HUES6 (cell line): ENCODE measurements around the gene ASB7.

Experiments used
- H3K27ac ChIP-seq: 2 replicates; pipeline ENCODE4 v1.7.0; 2013; ENCODE audit warnings: low read depth, mild to moderate bottlenecking, low read length, inconsistent platforms
- H3K27me3 ChIP-seq: 2 replicates; pipeline ENCODE4 v1.6.1; 2013; ENCODE audit warnings: low read length; ENCODE audit not compliant: control insufficient read depth, insufficient read depth
- H3K36me3 ChIP-seq: 2 replicates; pipeline ENCODE4 v1.6.1; 2013; ENCODE audit warnings: low read length; ENCODE audit not compliant: control insufficient read depth, insufficient read depth
- H3K4me1 ChIP-seq: 2 replicates; pipeline ENCODE4 v1.6.1; 2013; ENCODE audit warnings: low read length; ENCODE audit not compliant: control insufficient read depth, insufficient read depth
- H3K4me3 ChIP-seq: 2 replicates; pipeline ENCODE4 v1.5.1; 2013; ENCODE audit warnings: low read depth, low read length
- H3K9ac ChIP-seq: one replicate; pipeline ENCODE4 v1.6.1; 2013; ENCODE audit warnings: mild to moderate bottlenecking, low read length
- H3K9me3 ChIP-seq: 2 replicates; pipeline ENCODE4 v1.6.1; 2013; ENCODE audit warnings: low read depth, low read length; ENCODE audit not compliant: control insufficient read depth, insufficient read depth

Gene ASB7

DNA sequence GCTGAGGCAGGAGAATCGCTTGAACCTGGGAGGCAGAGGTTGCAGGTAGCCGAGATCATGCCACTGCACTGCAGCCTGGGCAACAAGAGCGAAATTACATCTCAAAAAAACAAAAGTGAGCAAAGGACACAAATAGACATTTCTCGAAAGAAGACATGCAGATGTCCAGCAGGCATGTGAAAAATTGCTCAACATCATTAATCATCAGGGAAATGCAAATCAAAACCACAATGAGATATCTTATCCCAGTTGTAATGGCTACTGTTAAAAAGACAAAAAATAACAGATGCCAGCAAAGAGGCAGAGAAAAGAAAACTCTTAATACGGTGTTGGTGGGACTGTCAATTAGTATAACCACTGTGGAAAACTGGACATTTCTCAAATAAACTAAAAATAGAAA lies 20.9 kb downstream of the ASB7 start:
- Histone ChIP-seq H3K27me3 (no peaks in the 10 kb centered on the region), H3K36me3 (peaks cover 15% of the 10 kb centered on the region), H3K4me3 (no peak overlapping the region), H3K27ac (no peak overlapping the region), H3K9me3 (no peaks in the 10 kb centered on the region; the same call in 1 of the 2 replicates), H3K4me1 (no peaks in the 10 kb centered on the region), H3K9ac (no peak overlapping the region)

DNA sequence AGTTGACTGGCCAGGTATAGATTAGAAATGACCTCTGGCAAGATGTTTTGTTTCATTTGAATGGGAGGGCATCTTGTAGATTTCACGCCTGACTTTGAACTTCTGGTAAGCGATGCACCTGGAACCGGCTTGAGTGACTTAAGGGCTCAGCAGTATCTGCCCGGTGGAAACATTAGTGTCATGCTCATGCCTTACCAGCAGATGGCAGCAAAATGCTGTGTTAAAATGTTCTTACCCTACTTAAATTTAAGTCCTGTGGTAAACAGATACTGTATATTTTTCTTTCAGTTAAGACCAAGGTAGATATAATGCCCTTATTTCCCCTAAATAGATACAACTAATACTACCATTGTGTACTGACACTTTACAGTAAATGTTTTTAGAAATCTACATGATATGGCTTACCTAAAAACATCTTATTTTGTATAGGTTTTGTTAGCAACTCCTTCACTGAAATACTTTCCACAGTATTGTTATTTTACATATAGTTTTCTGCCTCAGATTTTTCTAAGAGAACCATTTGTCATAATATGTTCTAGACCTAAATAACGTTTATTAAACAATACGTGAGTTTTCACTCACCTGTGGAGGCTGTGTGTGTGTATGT lies 25.5 kb downstream of the ASB7 start:
- Histone ChIP-seq H3K36me3 (peaks cover 25% of the 10 kb centered on the region), H3K27ac (no peak overlapping the region), H3K4me1 (peaks cover 10% of the 10 kb centered on the region), H3K9me3 (no peaks in the 10 kb centered on the region), H3K27me3 (no peaks in the 10 kb centered on the region), H3K9ac (no peak overlapping the region), H3K4me3 (no peak overlapping the region)

DNA sequence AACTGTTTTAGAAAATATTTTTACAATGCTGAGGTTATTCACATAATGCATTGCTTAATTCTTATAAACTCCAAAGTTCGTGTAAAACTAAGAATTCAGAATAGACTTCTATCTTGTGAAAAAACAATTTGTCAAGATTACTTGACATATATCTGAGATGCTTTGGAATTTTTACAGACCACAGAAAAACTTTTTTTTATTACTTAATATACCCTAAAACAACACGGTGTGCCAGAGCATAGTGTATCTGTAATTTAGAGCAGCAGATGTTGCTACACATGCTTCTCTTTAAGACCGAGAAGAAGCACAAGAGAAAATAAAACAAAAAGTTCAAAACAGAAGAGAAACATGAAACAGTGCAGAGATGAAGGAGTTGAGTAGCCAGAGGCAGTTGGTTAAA lies 26.4 kb downstream of the ASB7 start:
- Histone ChIP-seq H3K9ac (no peak overlapping the region), H3K27ac (no peak overlapping the region), H3K9me3 (no peaks in the 10 kb centered on the region), H3K27me3 (no peaks in the 10 kb centered on the region), H3K4me3 (no peak overlapping the region), H3K4me1 (peaks cover 10% of the 10 kb centered on the region), H3K36me3 (peaks cover 25% of the 10 kb centered on the region)

DNA sequence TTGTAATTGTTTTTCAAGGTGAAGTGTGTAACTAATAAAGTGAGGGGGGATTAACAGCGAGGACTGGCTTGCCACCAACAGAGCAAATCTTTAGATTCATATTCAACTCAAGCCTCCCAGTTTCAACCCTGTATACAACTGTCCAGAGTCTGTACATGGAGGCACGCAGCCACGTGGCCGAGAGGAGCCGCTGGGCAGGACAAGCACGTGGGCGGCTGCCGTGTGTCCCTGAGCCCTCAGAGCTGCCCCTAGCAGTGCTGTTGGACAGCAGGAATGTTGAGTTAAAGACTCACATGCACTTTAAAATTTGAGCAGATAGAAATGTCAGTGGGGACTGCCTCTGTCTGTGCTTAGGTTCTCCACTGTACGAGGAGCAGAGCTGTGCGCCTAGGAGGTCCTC lies 29.4 kb downstream of the ASB7 start:
- Histone ChIP-seq H3K4me1 (peaks cover 37% of the 10 kb centered on the region), H3K4me3 (no peak overlapping the region), H3K36me3 (peaks cover 25% of the 10 kb centered on the region), H3K9me3 (no peaks in the 10 kb centered on the region), H3K27me3 (no peaks in the 10 kb centered on the region), H3K9ac (no peak overlapping the region), H3K27ac (no peak overlapping the region)

DNA sequence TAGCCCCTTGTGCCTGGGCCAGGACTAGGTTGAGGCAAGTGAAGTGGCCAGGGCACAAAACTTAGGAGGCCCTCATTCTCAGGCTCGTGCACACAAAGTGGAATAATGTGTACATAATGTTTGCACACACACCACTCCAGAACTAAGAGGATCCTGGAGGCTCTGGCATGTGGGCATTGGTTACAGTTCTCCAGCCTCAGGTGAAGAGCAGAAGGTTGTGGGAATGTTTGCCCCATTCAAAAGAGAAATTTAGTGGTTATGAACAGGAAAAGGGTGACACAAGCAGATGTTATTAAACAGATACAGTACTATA lies 31.3 kb downstream of the ASB7 start:
- Histone ChIP-seq H3K9ac (no peak overlapping the region), H3K4me1 (peaks cover 45% of the 10 kb centered on the region), H3K27ac (no peak overlapping the region), H3K36me3 (peaks cover 25% of the 10 kb centered on the region), H3K4me3 (no peak overlapping the region), H3K9me3 (no peaks in the 10 kb centered on the region), H3K27me3 (no peaks in the 10 kb centered on the region)

DNA sequence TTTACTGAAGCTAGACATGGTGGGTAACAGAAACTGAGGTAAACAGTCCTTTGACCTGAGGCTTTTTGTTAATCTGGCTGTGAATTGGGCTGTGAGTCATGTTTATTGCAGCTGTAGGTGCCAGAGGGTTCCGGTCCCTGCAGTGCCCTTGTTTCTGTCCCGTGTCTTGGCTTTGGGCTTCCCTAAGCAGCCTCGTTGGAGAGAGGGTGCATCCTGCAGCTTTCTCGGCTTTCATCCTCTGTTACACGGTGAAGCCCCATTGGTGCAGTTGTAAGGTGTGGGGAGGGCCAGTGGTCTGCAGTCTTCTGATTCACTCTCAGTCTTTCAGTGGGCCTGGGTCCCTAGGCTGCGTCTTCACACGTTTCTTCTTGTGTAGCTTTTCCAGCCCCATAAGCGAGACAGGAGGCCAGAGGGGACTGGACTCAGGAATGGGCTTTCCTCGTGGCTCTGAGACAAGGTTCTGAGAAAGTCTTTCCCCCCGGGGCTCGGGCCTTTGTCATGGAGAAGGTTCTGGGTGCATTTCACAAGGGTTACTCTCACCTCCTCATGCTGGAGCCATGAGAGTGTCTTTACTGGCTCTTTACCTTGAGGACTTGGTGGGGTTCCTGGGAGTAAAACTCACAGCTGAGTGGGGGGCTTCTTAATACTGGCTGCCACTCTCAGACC lies 33.1 kb downstream of the ASB7 start:
- peaks cover 11% of the 10 kb centered on the region for H3K36me3 ChIP-seq
- peak overlapping the region; percentile 66 for H3K9ac ChIP-seq
- H3K27me3 ChIP-seq = no peaks in the 10 kb centered on the region
- H3K4me1 ChIP-seq = peaks cover 45% of the 10 kb centered on the region
- peak overlapping the region; percentile 62 for H3K27ac ChIP-seq
- no peaks in the 10 kb centered on the region for H3K9me3 ChIP-seq
- peak overlapping the region; percentile 37; the same call in 1 of the 2 replicates for H3K4me3 ChIP-seq

DNA sequence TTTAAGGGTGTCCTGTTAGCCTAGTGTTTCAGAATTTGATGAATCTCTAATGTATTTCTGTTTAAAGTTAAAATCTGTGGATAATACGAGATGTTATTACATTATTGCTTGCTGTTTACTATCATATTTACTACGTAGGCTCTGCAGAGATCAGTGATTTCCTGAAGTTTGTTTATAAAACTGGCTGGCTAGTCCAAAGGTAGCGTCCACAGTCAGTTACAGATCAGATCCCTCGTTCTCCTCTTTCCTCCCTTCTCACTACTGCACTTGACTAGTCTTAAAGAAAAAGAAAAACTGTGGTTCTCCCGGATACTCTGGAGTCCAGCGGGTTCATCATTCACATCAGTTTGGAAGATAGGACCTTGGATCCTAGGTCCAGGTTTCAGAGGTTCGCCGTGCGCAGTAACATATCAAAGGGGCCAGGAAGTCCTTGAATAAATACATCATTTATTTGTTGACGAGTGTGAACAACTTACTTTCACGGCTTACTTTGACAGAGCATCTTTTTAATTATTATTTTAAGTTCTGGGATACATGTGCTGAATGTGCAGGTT lies 35.9 kb downstream of the ASB7 start:
- Histone ChIP-seq H3K9me3 (no peaks in the 10 kb centered on the region), H3K36me3 (no peaks in the 10 kb centered on the region), H3K9ac (no peak overlapping the region), H3K27ac (no peak overlapping the region), H3K27me3 (no peaks in the 10 kb centered on the region), H3K4me1 (peaks cover 39% of the 10 kb centered on the region), H3K4me3 (no peak overlapping the region)

DNA sequence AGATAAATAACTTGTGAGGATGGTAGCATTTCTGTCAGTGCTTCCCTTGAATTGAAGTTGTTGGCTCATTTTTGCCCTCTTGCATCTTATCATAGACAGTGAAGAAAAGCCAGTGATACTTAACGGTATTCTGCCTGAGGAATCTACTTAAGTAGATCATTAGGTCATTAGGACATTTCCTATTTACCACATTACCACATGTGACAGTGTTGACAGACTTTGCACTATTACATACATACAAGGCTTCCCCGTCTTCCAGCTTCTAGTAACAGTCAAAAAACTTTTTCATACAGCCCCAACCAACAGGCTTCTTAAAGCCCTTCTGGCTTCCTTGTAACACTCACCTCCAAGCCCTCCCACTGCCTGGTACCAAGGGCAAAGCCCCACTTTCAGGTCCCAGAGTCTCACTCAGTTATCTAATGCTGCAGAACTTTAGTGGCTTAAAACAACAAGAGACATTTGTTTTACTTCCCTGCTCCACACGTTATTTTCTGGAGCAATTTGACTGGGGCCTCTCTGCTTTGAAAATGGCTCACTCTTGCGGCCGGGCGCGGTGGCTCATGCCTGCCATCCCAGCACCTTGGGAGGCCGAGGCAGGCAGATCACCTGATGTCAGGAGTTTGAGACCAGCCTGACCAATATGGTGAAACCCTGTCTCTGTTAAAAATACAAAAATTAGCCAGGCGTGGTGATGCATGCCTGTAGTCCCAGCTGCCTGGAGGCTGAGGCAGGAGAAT lies 40.0 kb downstream of the ASB7 start:
- Histone ChIP-seq H3K27me3 (no peaks in the 10 kb centered on the region), H3K27ac (no peak overlapping the region), H3K9ac (no peak overlapping the region), H3K4me1 (peaks cover 8% of the 10 kb centered on the region), H3K36me3 (no peaks in the 10 kb centered on the region), H3K4me3 (no peak overlapping the region), H3K9me3 (no peaks in the 10 kb centered on the region)

DNA sequence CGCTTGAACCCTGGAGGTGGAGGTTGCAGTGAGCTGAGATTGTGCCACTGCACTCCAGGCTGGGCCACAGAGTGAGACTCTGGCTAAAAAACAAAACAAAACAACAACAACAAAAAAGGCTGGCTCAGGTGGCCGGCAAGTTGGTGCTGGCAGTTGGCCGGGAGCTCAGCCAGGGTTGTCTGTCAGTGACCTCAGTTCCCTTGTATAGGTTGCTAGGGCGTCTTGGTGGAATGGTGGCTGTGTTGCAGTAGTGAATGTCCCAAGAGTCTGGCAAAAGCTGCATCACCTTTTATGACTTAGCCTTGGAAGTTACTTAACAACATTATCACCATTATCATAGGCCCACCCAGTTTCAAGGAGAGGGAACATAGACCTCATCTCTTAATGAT lies 40.6 kb downstream of the ASB7 start:
- H3K4me3 ChIP-seq = no peak overlapping the region
- H3K4me1 ChIP-seq = peaks cover 4% of the 10 kb centered on the region; the same call in 1 of the 2 replicates
- H3K9ac ChIP-seq = no peak overlapping the region
- H3K9me3 ChIP-seq = no peaks in the 10 kb centered on the region
- no peak overlapping the region for H3K27ac ChIP-seq
- peaks cover under 1% of the 10 kb centered on the region; the same call in 1 of the 2 replicates for H3K36me3 ChIP-seq
- no peaks in the 10 kb centered on the region for H3K27me3 ChIP-seq

DNA sequence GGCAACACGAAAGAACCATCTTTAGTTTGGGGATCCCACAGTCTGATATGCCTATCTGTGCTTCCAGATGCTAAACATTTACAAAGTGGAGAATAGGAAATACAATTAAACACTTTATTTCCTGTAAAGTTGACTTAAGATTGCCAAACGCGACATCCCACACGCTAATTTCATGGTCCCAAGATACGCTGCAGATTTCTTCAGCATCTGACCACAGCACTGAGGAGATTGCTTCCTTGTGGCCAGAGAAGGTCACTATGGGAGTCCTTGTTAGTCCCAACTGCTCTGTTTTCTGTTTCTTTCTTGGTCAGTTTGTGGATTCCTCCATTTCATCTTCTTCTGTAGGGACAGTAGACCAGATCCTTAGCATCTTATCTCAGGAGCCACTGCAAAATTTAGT lies 43.3 kb downstream of the ASB7 start:
- Histone ChIP-seq H3K4me1 (peaks cover 4% of the 10 kb centered on the region; the same call in 1 of the 2 replicates), H3K36me3 (peaks cover 4% of the 10 kb centered on the region; the same call in 1 of the 2 replicates), H3K27me3 (no peaks in the 10 kb centered on the region), H3K27ac (no peak overlapping the region), H3K9me3 (no peaks in the 10 kb centered on the region), H3K4me3 (no peak overlapping the region), H3K9ac (no peak overlapping the region)

DNA sequence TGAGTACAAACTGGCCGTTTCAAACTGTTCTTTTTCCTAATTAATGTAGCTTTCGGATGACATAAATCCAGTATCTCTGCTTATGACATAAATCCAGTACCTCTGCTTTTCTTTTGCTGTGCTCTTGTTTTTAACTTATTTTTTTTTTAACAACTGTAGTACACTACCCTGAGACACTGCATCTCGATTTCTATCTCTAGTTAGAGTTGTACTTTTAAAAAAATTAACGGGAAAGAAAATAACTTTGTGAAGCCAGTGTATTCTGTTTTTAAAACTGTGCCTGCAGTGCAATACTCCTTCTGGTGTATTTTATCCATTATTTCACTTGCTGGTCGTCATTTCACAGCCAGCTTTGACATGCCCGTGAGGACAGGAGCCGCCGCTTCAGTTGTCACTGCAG lies 46.6 kb downstream of the ASB7 start:
- no peaks in the 10 kb centered on the region for H3K9me3 ChIP-seq
- no peak overlapping the region for H3K27ac ChIP-seq
- H3K27me3 ChIP-seq = no peaks in the 10 kb centered on the region
- H3K4me3 ChIP-seq = no peak overlapping the region
- no peaks in the 10 kb centered on the region for H3K4me1 ChIP-seq
- H3K36me3 ChIP-seq = peaks cover 4% of the 10 kb centered on the region; the same call in 1 of the 2 replicates
- no peak overlapping the region for H3K9ac ChIP-seq
